Neural cell (in vitro differentiated cells): ENCODE results near the gene STPG2.

Experiments
- EP300 ChIP-seq: fragments of 450-650 bp; conservative IDR thresholded peaks from 2 replicates; pipeline ENCODE4 v1.6.1; 2014; ENCODE audit warnings: antibody characterized with exemption, mild to moderate bottlenecking, moderate library complexity; ENCODE audit not compliant: poor library complexity, severe bottlenecking
- EZH2 ChIP-seq: fragments of 200-600, 300-800 bp; shearing (Covaris generic), sonication (generic); IDR thresholded peaks from 2 replicates; pipeline ENCODE4 v1.6.1; 2014; ENCODE audit warnings: antibody characterized with exemption, low read length, borderline replicate concordance, mild to moderate bottlenecking; ENCODE audit not compliant: insufficient read depth, poor library complexity, severe bottlenecking
- POLR2AphosphoS5 ChIP-seq: IDR thresholded peaks from 2 replicates; pipeline ENCODE4 v1.6.1; 2012
- TAF1 ChIP-seq: IDR thresholded peaks from 2 replicates; pipeline ENCODE4 v1.6.1; 2012; ENCODE audit warnings: low read depth
- TF ChIP-seq, protein P1 (sequence below): fragments of 450-650 bp; IDR thresholded peaks from 2 replicates; pipeline ENCODE4 v1.5.1; 2014; ENCODE audit warnings: antibody characterized with exemption, mild to moderate bottlenecking, moderate library complexity; ENCODE audit not compliant: poor library complexity, severe bottlenecking

- TF ChIP-seq EZH2 = no peak
- TF ChIP-seq, protein P1, sequence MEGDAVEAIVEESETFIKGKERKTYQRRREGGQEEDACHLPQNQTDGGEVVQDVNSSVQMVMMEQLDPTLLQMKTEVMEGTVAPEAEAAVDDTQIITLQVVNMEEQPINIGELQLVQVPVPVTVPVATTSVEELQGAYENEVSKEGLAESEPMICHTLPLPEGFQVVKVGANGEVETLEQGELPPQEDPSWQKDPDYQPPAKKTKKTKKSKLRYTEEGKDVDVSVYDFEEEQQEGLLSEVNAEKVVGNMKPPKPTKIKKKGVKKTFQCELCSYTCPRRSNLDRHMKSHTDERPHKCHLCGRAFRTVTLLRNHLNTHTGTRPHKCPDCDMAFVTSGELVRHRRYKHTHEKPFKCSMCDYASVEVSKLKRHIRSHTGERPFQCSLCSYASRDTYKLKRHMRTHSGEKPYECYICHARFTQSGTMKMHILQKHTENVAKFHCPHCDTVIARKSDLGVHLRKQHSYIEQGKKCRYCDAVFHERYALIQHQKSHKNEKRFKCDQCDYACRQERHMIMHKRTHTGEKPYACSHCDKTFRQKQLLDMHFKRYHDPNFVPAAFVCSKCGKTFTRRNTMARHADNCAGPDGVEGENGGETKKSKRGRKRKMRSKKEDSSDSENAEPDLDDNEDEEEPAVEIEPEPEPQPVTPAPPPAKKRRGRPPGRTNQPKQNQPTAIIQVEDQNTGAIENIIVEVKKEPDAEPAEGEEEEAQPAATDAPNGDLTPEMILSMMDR = no peak
- no peak for TF ChIP-seq EP300
- no peak for TF ChIP-seq POLR2AphosphoS5
- TF ChIP-seq TAF1 = no peak
Measured at GRCh38 chr4:97952763-97953162, 190.5 kb downstream of the STPG2 start.
